GM18519 (cell line): ENCODE data around the gene CACNA1S.

ENCODE experiments used
- ATAC-seq: cut with Tn5 transposase; IDR thresholded peaks from one replicate; pipeline ENCODE4 v1.9.1; 2021; ENCODE audit warnings: mild to moderate bottlenecking, moderate library complexity; ENCODE audit not compliant: unreplicated experiment, low FRiP score

The CACNA1S gene

DNA sequence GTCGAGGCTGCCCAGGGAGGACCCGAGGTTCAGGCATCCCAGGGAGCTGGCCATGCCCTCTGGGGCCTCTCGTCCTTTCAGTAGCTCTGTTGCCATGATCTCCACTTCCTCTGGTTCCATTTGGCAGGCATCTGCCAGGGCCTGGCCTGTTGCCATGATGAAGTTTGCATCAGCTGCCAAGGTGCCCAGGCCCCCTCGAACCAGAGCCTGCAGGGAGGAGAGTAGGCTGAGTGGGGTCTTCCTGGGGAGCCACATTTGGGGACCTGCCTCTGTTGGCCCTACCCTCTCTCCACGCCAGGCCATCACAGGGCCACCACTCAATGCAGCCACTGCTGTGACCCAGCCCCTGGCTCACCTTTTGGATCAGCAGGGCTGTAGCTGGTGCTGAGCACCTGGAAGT is 72.3 kb downstream of the CACNA1S start:
- ATAC-seq: no peak

DNA sequence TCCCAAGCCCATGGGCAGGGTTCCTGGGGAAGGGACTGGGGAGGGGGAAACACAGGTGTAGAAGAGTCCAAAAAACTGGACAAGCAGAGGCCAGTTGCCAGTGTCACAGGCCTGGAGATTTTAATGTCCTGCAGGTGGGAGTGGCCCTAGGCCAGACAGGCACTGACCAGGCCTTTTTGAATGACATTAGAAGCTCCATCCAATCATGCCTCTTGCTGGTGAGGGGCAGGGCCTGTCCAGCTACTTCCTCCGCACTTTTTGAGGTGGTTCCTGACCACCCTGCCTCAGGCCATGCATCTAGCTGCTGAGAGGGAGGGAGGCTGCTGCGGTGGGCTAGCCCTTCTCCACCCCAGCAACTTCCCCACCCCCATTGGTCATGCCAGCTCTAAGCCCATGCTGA is 72.8 kb downstream of the CACNA1S start:
- no peak for ATAC-seq

DNA sequence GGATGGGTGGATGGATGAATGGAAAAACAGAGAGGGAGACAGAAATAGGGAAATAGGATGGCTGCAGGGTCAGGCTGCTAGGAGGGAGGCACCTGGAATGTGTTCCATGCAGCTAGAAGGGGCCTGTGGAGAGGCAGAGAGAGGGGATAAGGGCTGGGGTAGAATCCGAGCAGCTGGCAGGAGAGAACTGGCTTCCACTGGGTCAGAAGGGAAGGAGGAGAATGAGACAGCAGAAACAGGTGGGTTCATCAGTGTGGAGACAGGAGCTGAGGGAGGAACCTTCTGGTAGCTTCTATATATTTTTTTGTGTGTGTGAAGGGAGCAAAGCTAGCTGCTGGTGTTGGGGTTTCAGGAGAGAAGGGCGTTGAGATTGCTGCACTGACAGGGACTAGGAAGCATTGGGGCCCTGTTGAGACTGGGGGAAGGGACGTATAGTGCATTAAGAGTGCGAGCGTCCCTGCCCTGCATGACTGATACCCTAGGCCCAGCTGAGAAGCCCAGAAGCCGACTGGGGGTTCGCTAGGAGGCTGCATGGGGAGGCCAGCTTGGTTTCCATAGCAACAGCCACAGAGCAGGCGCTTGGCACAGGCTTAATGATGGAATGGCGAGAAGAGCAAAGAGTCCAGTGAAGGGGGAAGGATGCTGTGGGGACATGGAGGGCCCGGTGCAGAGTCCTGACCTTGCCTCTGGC is 73.9 kb downstream of the CACNA1S start:
- no peak for ATAC-seq

DNA sequence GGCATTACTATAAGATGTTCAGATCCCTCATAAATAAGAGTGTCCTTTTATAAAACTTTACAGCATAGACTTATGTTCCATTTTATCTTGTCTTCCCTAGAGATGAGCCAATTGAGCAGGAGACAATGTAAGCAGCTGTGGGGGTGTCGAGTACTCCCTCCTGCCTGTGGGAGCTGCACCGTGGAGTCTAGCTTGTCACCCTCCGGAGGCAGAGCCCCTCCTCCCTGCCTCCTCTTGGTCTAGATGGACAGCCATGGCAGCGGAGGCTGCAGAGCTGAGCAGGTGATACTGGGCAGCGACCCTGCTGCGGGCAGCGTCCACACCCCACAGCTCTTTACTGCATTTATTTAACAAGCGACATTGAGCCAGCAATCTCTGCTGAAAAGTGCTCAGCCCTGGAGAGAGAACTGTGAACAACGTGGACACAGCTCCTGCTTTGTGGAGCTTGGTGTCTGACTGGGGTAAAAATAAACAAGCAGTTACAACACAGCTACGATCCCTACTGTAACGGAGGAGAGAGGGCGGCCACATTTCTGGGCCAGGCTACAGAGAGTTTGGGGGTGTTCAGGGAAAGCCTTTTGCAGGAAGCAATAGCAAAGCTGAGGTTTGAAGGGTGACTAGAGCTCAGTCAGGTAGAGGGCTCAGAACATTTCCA is 75.9 kb downstream of the CACNA1S start:
- ATAC-seq: no peak

DNA sequence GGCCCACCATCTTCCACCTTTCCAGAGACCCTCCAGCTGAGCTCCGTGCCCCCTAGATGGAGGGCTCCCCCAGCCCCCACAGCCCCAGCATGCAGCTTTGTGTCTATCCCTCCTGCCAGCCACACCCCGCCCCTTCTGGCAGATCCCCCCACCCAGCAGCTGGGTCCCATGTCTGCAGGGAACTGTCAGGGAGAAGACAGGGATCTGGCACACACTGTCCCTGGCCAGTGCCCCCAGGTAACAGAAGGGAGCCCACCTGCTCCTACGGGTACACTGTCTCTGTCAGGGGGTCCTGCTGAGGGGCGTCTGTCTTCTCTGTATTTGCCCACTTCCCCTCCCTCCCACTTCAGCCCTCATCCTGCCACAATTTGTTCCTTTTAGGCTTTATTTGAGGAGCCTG is 77.6 kb downstream of the CACNA1S start:
- no peak for ATAC-seq

DNA sequence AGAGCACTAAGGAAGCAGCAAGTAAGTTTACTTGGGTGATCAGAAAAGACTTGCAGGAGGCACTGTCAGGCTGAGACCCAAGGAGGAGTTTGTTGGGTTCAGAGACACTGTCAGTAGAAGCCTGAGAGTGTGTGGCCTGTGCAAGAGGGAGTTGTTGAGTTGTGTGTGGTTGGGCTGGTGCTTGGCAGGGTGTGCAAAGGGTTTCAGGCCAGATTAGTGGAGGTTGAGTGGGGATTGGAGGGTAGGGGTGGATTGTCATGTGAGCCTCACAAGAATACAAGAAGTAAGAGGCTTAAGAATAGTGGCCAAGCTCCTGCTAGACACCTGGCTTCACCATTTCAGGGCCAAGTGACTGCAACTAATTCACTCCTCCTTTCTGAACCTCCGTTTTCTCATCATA is 79.8 kb downstream of the CACNA1S start:
- ATAC-seq: no peak

DNA sequence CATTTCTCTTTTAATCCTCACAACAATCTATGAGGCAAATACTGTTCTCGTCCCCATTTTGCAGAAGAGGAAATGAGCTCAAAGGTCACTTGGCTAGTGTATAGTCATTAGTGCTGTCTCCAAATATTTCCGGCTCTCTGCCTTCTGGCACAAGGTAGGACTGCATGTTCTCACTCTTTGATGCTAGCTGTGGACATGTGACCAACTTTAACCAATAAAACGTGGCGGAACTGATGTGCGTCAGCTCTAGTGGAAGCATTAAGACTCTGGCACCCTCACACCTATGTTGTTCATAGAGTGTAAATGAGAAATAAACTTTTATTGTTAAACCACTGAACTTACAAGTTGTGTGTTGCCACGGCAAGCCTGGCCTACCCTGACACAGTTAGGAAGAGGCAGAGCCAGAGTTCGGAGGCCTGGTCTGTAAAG is 83.8 kb downstream of the CACNA1S start:
- ATAC-seq: no peak

DNA sequence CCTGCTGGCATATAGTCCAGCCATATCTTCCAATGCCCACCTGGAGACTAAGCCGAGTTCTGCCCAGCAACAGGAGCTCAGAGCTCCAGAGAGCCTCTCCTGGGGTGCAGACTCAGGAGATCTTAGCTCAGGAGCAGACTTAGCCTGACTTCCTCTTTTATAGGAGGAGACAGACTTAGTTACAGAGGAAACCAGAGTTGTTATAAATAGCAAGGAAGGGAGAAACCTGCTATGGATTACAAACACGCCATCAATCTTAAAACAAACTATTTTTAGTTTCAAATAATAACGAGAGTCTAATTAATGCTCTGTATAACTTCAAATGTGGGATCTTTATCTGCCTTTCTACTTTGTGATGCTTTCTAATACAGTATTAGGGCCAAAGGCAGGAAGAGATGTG is 85.4 kb downstream of the CACNA1S start:
- ATAC-seq: no peak

DNA sequence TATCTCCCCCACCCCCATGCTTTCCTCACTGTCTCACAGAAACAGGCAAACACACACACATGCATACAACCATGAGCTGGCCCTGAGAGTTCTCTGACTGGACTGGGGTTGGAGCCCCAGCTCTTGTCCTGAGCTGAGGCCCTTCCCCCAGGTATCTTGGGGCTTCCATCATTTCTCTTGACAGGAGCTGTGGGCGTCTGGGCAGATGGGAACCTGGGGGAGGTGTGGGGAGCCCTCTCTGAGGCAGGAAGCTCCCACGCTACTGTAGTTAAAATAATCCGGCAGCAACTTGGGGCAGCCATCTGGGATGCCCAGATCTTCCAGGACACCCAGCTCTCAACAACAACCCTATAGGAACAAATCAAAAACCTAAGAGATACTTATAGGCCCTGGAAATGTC is 86.0 kb downstream of the CACNA1S start:
- ATAC-seq: no peak

DNA sequence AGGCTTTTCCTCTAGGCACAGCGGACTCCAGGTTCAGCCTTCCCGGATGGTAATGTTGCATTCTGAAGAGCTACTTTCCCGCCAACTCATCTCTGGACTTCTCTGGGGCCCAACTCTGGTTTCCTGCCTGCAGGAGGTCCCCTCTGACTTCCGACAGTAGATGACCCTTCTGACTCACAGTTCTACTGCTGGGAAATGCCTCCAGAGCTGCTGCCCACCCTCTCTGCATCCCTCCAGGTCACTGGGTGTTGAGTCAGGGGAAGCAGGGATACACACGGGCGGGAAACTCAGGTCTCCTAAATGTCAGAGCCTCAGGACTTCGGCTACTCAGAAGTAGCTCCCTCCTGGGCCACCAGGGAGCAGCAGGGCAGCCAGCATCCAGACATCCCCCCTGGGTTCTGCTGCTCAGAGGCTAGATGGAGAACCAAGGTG is 86.6 kb downstream of the CACNA1S start:
- no peak for ATAC-seq

DNA sequence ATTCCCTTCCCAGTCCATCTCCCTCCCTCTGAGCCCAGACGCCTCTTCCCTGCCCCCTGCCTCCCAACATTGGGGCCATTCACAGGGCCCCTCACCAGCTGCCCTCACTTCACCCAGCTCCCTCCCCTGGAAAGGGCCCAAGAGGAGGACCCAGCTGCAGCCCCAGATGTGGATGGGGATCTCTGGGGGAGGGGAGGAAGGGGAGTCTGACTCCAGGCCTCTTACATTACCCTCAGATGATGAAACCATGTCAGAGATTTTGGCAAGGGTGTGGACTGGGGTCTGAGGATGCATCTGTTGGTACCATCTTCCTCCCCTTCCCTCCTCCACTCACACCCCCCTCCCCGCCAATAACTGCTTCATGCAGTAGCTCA is 87.6 kb downstream of the CACNA1S start:
- no peak for ATAC-seq

DNA sequence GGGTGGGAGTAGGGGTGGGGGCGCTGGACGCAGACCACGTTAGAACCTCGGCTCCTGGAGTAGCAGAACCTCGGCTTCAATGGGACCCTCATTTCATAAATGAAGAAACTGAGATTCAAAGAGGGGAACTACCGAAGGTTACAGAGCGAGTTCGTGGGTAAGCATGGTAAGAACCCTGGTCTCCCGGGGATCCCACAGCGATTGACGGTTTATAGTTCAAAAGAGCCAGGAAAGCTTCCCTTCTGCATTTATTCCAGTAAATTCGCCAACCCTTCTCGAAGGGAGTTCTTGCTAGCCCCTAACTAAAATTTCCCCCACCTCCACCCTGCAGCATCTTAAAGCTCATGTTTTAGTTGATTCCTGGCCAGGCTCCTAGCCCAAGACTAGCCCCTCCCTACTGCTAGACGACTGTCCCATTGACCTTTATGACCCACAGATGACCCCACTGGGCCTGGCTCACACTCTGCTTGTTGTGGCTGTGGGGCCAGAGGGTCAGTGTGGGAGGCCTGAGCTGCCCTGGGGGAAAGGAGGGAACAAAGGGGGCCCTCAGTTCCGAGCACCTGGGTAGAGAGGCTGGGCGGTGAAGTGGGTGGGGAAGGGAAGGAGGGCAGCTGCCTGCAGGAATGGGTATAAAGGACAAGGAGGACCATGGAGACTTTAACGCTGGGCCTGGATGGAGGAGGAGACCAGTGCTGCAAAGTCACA is 88.2 kb downstream of the CACNA1S start:
- ATAC-seq: no peak

DNA sequence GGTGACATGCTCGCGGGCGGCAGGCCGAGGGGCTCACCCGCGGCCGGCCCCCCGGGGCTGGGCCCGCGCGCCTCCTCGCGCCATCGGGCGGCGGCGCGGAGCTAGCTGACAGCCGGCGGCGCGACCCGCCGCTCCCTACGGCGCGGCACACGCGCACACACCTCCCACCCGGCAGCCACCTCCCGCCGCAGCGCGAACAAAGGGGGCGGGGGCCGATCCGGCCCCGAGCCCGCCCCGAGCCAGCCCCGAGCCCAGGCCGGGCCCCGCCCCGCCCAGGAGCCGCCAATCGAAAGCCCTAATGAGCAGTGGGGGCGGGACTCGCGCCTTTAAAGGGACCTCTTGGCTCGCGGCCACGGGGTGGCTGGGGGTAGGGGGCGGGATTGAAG is 88.7 kb downstream of the CACNA1S start, which contains the start of gene KIF21B:
Gene KIF21B (minus strand): TSS at position 198 of the 386 bp plus-strand sequence. CDS start 331 bp downstream, outside the sequence.
- peak; percentile 53 for ATAC-seq

DNA sequence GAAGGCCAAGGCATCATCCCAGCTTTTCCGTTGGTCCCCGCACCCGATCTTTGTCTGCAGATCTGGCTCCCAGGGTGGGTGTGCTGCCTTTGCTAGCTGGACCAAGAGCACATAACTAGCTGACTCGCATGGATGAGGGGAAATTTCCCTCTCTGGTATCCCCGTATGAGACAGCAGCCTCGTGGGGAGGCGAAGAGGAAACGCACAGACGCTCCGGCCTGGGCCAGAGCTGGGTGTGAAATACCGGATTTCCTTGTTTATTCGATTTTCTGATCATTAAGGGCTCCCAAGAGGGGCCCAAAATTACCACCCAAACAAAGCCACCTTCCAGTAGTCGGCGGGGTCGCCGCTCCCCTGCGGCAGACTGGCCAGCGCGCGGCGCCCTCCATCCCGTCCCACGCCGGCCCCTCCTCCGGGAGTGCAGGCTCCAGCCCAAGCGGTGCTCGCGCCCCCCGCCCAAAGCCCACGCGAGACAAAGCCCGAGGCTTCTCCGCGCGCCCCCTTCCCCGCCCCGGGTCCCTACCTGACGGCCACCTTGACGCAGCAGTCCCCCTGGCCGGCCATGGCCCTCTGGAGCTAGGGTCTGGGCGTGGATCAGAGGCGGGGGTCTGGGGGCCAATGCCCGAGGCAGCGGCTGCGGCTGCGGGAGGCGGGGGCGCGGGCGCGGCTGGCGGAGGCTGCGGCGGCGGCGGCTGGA is 89.3 kb downstream of the CACNA1S start:
- no peak for ATAC-seq

DNA sequence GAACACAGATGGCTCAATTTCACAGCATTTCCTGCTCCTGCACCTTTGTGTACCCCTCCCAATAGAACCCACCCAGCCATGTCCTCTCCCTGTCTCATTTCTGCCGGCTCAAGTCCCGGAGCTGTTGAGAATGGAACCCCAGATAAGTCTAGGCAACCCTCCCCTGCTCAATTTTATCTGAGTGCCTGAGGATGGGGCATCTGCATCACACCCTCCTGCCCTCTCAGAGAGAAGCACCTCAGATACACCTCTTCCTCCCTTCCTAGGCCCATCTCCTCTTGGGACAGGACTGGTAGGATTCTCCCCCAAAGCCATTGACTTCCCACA is 89.8 kb downstream of the CACNA1S start:
- ATAC-seq: no peak

DNA sequence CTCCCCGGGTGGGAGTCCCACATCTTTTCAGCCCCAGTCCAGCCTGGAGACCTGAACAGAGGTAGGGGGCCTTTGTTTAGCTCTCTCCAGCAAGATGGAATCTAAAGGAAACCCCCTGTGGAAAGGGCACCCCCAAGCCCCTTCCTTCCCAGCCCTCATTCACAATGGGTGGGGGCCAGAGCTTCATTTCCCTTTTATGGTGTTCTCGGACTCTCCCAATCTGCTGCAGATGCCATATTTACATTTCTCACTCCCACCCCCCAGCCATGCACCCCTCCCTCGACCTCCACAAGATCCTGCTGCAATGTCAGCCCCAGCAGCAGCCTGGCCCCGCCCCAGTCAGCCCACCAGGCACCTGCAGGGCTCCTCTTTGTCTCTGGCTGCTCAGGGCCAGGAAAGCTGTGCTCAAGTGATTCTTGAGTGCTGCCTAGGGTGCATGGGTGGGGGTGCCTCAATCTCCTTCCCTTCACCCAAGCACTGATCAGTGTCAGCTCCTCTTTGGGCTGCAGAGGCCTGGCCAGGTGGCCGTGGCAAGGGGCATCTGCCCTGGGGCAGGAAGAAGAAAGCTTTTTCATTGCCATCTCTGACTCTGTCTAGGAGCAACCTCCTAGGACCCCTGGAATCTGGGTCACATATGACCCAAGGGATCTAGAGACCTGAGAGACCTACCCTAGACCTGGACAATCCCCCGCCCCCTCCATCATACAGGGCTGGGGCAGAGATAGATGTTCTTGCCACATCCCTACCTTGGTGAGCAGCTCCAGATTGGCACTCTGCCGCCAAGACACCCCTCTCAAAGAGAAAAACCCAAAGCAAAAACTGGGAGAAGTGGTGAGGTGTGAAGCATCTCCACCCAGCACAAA is 90.4 kb downstream of the CACNA1S start:
- ATAC-seq: no peak

DNA sequence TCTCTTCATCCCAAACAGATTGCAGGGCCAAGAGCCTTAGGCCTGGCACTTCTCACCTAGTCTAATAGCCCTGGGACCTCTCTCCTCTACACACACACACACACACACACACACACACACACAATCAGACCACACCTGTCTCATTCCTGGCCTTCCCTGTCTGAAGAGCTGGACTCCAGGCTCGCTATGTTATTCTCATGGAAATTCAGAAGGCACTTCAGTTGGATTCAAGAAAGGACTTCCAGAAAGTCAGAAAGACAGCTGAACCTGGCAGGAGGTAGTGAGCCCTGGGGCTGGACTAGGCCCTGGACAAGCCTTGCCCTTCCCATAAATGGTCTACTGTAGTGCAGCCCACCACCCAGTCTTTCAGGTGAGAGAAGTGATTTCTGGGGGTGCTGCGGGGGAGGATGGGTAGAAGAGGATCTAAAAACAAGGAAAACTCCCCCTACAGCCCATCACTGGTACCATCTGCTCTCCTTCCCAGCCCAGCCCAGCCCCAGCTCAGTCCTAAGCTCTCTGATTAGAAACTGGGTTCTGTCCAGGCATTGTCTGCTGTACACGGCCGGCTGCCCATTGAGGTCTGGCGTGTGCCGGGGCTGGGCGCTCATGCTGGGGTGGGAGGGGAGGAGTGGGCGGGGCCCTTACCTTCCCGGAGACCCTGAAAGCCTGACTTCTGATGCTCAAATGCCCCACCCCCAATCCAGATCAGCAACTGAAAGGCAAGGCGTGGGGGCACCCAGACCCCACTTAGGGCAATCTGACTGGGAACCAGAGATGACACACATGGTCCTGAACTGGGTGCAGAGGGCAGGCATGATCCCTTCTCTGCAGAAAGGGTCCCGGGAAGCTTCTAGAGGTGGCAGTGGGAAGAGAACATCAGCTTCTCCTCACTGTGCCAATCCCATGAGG is 91.3 kb downstream of the CACNA1S start:
- no peak for ATAC-seq

DNA sequence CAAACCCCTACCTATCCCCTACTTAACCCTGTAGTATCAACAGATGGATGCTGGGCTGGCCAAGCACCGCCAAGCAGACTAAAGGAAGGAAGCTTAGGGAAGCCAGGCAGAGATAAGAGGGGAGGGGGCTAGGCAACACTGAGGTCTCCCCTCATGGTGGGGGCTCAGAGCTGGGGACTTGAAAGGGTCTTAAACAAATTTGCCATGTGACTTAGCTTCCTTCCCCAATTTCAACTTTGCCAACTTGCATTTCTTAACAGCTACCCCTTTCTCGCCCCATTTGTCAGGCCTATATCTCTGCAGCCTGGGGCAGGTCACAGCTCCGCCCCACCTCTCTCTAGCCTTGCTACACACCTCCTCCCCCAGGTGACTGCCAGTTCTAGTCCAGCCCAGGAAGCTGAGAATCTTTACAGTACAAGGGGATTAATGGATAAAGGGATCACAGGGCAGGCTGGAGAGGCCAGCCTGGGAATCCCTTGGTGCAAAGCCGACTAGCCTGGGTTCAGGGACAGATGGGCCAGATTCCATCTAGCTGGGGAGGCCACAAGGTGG is 92.1 kb downstream of the CACNA1S start:
- ATAC-seq: no peak
